ENCODE data around the gene LRRC14B. TPM values are rescaled to one million over a fixed set of nuclear protein-coding genes. Genes with fewer than 3 reads are reported as not detected.

Gene LRRC14B
- total RNA-seq, 1 donor from 2014 or later: not detected

DNA sequence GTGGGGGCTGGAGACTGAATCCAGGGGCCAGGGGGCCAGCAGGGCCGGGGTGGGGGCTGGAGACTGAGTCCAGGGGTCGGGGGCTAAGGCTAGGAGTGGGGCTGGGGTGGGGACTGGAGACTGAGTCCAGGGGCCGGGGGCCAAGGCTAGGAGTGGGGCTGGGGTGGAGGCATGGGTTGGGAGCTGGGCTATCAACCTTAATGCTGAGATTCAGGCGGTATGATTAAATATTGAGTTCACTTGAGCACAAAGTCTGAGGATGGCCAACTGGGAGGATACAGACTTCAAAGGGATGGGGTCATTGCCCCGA lies 17.0 kb upstream of the LRRC14B start:
- no peak for DNase-seq (ENCODE audit: low read depth)

GRCh38 chr5:174876-175465 lies 16.3 kb upstream of the LRRC14B start:
- DNase-seq (ENCODE audit: low read depth): no peak

DNA sequence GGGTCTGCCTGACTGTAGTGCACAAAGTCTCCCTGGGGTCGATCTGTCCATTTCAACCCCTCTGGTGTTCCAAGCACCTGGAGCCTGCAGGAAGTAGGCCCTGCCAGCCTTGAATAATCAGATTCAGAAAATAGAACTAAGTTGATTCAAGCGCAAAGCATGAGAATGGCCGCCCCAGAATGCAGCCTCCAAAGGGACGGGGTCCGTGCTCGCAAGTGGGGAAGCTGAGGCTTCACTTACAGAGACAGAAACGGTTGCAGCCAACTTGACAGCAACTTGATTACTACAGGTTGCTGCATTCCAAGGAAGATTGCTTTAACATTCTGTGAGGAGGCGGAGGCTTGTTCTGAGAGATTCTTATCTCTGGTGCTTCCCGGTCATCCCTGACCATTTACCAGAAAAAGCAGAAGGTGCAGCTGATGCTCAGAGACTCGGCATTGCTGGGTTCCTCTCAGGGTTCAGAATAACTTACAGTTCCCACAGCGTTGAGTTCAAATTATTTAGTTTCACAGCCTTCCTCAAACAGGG lies 14.9 kb upstream of the LRRC14B start:
- no peak for DNase-seq (ENCODE audit: low read depth)

DNA sequence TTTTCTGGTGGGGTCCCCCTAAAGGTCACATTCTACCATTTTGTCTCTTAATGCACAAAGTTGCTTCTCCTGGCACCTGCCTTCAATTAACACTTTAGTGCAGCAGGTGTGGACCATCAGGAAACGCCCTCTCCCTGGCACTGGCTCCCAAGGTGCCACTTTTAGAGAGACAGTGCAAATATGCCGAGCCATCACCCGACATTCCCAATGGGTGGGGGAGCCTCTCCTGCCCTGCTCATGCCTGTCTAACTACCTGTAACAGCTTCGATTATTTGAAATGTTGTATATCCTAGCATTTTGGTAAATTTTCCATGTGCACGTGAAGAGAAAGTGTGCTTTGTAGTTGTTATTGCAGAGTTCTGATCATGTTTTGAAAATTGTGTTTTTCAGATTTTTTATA lies 13.2 kb upstream of the LRRC14B start:
- DNase-seq (ENCODE audit: low read depth): no peak

DNA sequence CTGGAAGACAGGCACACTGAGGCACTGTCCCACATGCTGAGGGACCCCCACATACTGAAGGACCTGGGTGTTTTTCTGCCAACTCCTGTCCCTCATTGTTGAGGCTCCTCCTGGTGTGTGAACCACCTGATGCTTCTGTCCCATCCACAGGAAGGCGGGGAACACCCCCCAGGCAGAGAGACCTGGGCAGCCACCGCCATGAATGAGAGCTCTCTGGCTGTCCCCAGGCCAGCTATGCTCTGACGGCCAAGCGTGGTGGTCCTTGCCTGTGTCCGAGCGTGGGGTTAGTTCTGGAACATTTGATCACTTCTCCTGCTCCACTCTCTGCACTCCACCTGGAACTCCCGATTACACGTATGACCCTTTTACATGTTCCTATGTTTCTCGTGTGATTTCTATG lies 11.9 kb upstream of the LRRC14B start:
- no peak for DNase-seq (ENCODE audit: low read depth)

GRCh38 chr5:180286-180918 lies 10.9 kb upstream of the LRRC14B start:
- DNase-seq (ENCODE audit: low read depth): no peak

- DNase-seq (ENCODE audit: low read depth): no peak
Measured at GRCh38 chr5:181160-181559, 10.1 kb upstream of the LRRC14B start.

- no peak for DNase-seq (ENCODE audit: low read depth)
Measured at GRCh38 chr5:181566-181965, 9.7 kb upstream of the LRRC14B start.

DNA sequence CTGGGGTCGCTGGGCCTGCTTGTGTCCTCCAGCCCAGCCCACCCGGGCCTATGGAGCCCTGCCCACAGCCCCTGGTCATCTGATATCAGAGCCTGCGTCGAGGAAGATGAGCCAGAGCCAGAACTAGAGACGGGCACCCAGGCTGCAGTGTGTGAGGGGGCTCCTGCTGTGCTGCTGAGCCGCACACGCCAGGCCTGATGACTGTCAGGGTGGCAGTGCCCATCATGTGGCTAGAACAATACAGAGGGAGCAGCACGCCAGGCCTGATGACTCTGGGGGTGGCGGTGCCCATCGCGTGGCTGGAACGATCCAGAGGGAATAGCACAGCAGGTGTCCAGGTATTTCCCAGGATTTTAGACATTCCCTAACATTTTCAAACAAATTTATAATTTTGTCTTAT lies 9.2 kb upstream of the LRRC14B start:
- no peak for DNase-seq (ENCODE audit: low read depth)

- DNase-seq (ENCODE audit: low read depth): no peak
Measured at GRCh38 chr5:184471-184870, 6.8 kb upstream of the LRRC14B start.

GRCh38 chr5:185095-186070 lies 5.9 kb upstream of the LRRC14B start:
- no peak for DNase-seq (ENCODE audit: low read depth)

DNA sequence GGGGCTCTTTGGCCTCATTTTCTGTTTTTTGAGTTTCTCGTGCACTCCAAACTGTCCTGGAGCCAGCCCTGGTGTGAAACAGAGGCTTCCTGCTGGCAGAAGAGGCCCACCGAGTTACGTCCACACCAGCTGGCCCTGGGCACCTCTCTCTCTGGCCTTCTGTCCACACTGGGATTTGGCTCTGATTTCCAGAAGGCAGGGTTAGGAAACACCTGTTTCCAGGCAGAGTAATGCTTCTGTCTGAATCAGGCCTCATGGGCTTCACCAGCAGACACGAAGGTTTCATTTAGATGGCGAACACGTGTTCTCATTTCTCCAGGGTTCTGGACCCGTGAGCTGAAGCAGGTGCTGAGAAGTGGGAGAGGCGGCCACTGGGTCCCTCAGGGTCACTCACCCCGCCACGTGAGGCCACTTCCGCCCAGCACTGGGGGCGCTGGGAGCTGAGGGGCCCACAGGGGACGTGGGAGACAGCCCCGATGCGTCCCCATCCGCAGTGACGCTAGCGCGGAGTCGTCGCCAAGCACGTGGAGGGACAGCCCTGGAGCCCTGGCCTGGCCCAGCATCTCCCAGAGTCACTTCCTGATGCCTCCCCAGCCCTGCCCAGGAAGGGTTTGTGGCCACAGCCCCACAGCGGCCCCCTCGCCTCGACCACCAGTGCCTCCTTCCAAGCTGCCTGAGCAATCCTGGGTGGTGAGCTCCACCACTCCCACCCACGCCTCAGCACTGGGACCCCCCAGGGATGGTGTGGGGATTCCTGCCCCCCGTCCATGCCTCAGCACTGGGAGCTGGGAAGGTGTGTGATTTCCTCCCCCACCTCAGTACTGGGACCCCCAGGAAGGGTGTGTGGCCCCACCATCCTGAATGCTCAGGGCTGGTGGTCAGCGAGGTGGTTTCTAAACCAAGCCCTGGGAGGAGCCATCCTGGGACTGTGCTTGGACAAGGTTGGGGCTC lies 4.9 kb upstream of the LRRC14B start:
- no peak for DNase-seq (ENCODE audit: low read depth)

GRCh38 chr5:187042-187431 lies 4.3 kb upstream of the LRRC14B start:
- no peak for DNase-seq (ENCODE audit: low read depth)

- no peak for DNase-seq (ENCODE audit: low read depth)
Measured at GRCh38 chr5:187617-188451, 3.5 kb upstream of the LRRC14B start.

- peak; percentile 54 for DNase-seq (ENCODE audit: low read depth)
Measured at GRCh38 chr5:188488-189481, 2.5 kb upstream of the LRRC14B start.

GRCh38 chr5:189486-189885 lies 1.8 kb upstream of the LRRC14B start:
- DNase-seq (ENCODE audit: low read depth): no peak

GRCh38 chr5:189976-190365 lies 1.3 kb upstream of the LRRC14B start:
- no peak for DNase-seq (ENCODE audit: low read depth)

DNA sequence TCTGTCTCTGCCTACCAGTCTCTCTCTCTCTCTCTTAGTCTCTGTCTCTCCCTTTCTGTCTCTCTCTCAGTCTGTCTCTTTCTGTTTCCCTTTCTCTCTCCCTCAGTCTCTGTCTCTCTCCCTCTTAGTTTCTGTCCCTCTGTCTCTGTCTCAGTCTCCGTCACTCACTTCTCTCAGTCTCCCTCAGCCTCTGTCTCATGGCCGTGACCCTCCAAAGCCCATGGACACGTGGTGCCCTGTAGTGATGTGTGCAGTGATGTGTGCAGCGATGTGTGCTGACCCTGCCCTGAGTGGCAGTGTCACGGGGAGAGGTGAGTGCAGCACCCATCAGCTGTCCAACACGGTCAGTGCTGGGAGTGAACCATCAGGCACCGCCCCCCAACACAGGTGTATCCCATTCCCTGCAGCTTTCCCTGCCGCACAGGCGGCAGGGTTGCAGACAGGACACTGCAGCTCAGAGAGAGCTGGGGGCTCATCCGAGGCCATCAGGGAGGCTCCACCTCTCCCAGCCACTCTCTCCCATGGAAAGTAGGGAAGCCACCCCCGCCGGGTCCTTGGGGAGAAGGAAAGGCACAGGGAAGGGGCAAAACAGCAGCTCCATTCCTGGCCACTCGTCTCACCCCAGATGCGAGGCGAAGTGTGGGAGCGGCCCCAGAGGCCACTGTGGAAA lies 794 bp upstream of the LRRC14B start:
- DNase-seq (ENCODE audit: low read depth): no peak
